HG02943 (cell line): ENCODE results near the gene EXOC2.
"Not testable (repeated sequence)": the region's sequence is repeated elsewhere in the genome, so short reads cannot be mapped to it uniquely, and the experiment has no call there.

ENCODE experiments used
- ATAC-seq: cut with Tn5 transposase; IDR thresholded peaks from one replicate; pipeline ENCODE4 v1.9.1; 2021; ENCODE audit warnings: mild to moderate bottlenecking, low read depth, moderate library complexity; ENCODE audit not compliant: unreplicated experiment

Gene EXOC2

DNA sequence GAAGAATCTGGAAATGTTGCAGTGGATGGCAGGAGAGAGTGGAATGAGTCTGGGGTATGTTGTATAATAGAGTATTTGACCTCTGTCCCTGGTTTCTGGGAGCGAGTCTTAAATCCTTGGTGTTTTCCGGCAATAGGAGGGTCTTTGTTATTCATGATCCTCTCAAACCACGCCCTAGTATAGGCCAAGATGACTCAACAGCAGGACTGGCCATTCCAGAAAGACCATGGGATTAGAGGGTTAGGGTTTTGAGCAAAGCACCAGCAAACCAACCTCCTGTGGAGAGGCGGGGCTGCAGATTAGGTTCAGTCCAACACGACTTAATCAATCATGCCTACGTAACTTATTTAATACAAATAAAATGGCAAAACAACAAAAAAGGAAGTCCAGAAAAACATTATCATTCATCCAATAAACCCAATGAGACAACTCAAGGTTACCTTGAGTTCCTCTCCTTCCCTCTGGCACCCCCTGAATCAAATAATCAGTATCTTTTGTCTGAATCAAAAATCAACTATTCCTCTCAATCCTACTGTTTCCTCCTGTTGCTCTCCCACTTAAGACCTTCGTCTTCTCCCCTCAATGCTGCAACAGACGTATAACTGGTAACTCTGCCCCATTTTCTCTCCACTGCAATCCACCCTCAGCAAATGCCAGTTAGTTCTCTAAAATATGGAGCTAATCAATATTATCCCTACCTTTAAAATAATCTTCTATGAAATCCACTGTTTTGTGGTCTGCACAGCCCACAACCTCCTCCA is 51.5 kb downstream of the EXOC2 start:
- ATAC-seq, result no peak

DNA sequence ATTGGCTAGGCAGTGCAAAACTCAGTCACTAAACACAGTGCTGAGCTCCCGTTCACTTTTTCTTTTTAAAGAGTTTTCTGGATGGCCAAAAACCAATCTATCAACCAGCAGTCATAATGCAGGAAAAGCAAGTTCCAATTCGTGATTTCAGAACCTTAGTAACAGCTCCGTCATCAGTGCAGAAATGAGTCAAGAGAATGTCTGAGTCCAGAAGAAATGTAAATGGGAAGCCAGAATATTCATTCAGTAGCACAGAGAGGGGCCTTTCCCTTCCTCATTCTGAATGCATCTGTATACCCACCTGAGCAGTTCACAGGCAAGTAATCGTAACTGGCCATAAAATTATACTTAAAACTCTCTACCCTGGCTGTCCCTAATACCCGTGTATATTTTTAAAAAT is 56.5 kb downstream of the EXOC2 start:
- ATAC-seq, result no peak

DNA sequence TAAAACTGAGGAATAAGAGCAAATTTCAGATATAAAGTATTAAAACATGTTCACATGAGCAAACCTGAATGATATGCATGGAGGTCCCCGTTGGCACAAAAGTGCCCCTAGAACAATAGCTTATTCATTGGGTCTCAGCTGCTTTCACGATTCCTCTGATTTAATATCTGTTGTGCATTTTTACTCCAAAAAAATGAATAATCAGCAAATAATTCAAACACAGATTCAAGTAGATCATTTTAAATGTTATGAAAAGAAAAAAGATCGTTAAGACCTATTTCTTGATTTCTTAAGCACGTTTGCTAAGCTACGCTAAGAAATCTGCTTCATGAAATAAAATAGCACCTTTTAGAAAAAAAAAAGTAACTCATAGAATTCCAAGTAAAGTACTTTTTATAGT is 57.7 kb downstream of the EXOC2 start:
- no peak for ATAC-seq

DNA sequence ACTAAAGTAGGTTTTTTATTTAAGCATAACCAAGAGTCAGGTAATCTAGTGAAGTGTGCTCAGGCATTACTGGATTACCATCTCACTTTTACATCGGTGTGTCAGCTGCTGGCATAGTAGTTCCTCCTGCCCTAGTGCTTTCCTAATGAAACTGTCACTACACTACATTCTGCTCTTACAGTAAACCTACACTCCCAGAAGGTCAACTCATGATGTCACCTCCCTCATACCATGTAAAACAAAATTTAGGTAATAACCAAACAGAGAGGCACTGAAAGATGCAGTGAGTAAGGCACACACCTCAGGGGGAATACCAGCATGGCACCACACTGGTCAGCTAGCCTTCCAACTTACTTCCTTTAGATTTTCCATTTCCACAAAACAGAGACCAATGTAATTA is 59.3 kb downstream of the EXOC2 start:
- no peak for ATAC-seq

DNA sequence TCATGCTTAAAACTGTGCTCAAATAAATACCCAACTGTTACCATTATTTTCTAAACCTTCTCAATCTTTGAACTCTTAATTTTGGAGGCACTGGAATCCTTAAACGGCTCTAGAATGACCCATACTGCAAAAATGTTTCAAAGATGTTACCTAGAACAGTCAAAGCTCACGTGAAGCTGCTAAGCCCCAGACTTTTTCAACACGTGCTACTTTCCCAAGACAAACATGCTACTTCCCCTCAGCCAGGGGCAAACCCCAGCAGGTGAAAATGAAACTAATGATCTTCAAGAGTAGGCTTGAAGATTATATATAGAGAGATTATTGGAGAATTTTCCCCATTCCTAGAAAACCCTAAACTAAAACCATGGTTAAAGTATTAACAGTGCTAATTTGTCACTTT is 64.2 kb downstream of the EXOC2 start:
- ATAC-seq, result no peak

DNA sequence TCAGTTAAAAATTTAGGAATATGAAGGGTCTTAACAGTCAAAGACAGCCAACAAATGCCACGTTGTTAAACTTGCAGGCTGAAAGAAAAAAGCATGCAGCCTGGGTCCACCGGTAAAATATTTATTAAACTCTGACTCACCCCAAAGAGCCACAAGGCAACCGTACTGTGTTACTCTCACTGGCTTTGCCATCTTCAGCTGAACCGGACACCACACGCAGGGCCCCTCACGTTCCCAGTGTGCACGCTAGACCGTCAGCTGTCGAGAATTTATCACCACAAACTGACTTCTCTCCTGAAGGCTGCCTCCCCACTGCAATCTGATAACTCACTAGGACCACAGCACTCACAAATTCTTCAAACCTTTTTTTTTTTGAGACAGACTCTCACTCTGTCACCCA is 66.7 kb downstream of the EXOC2 start:
- no peak for ATAC-seq

DNA sequence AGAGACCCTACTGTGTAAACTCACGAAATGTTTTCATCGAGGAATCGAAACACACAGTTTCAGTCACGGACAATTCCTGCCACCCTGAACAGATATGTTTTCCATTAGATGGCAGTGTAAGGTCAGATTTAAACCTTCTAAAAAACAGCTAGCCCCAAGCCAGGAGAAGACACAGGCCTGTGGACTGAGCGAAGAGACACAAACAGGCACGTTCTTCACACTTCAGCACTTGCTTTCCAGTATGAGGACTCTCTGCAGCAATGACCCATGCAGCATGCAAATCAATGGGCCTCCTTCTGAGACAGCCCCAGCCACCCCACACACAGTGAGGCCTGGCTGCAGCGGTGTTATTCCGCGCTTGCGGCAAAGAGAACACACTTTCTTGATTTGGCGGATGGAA is 68.0 kb downstream of the EXOC2 start:
- ATAC-seq, result no peak

DNA sequence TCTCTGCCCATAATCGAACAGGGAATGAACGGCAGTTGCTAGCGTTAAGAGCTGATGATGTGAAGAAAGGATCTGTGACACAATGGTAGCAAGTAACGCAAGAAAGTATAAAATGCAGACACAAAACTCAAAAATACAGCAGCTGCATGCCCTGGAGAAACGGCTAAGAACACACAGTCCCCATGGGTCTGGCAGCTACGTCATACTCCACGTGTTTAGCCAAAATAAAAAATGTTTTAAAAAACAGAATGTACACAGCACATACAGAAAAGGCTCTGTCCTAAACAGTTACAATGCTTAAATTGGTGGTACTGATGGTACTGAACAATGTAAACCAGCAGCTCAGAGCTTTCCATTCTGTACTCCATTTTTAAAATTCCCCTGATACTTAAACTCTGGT is 70.5 kb downstream of the EXOC2 start:
- ATAC-seq, result no peak

DNA sequence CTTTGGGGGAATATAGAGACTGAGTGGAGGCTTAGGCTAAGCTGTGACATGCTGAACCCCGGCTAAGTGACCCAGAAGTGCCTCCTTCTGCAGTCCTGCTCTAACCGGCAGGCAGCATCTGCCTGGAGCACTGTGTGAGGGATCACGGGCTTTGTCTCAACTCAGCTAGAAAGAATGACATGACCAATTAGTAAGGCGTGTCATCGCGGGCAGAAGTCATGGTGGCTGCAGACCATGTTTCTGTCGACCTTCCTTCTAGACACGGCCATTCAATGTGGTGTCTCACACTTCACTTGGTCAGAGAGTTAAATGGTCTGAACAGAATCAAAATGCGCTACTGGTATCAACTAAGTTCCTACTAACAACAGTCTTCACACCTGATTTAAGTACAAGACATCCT is 71.0 kb downstream of the EXOC2 start:
- no peak for ATAC-seq

DNA sequence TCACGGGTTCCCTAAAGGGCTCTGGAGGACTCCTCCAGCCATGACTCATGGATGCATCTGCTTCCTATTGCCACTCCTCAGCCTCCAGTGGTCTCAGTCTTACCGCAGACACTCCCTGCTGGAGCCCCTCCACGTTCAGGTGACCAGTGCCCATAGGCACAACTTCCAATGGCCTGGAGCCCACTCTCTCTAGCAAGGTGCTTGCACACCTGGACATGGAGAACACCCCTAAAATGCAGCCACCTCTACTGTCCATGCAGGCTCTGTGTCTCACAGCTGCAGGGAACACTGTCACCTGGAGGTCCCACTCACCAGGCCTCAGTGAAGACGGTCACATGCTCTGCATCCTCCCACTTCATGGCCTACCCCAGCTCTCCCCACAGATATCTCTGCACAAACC is 72.0 kb downstream of the EXOC2 start:
- no peak for ATAC-seq

DNA sequence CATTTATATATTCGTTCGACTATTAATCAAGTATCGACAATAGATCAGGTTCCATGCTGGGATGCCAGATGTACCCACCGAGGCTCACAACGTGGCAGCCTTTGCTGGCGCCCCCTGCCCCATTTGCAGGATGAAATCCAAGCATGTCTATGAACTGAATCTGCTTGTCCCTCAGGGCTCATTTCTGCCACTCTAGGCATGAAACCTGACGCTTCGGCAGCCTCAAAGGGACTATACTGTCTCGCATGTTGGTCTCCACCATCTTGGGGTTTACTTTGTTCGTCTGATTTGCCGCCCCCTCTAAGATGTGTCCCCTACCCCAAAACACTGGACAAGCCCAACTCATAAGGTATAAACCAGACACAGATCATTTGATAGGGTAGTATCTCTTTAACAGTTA is 72.8 kb downstream of the EXOC2 start:
- no peak for ATAC-seq

DNA sequence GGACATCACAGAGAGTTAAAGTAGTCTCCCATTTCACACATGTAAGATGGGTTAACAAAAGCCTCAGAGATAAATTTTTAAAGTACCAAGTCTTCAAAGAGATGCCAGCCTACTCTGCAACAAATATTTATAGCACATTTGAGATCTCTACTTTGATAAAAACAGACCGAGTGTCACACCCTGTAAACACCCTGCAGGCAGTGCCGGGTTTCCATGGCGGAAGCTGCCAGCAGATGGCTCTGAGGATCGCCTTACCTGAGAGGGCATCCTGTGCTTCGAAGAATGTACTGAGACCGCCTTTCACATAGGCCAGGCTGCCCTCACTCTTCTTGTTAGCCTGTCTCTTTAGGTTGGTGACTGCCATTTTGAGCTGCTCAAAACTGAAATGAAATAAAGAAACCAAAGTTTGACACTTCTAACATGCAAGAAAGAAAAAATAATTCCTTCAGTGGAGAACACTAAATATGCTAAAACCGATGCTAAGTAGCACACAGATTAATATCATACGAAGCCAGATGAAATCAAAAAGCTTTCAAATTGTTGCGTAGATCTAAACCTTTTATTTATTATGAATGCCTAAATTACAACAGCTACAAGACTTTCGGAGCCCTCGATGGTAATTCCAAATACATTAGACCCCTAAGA is 75.4 kb downstream of the EXOC2 start:
- no peak for ATAC-seq

DNA sequence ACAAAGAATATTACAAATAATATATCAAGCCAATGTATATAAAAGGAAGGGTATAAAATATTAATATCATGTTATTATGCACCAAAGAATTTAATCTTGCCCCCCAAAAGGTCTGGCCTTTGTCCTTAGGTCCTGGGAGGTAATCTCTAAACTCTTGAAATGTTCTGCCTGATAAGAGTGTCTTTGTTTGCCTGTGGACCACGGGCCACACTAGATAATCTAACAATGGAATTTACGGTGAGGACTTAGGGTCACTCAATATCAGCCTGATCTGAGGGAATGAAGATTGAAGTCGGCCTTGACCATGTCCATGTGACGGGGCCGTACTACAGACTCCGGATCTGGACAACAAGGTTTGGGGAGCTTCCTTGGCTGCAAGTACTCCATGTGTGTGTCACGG is 79.0 kb downstream of the EXOC2 start:
- no peak for ATAC-seq

DNA sequence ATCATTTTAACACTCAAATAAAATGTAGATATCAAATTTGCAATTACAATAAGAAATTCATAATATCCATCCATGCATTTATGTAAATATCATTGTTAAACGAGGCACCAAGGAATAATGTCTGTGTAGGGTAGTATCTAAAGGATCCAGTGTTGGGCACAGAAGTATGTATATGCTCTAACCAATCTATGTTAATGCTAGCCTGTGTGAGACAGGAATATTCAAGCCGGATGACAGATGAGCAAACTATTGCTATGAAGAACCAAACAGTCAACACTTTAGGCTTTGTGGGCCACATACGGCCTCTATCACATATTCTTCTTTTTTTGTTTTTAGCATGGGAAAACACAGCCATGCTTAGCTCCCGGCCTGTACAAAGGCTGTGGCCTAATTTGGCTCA is 81.0 kb downstream of the EXOC2 start:
- ATAC-seq, result no peak

DNA sequence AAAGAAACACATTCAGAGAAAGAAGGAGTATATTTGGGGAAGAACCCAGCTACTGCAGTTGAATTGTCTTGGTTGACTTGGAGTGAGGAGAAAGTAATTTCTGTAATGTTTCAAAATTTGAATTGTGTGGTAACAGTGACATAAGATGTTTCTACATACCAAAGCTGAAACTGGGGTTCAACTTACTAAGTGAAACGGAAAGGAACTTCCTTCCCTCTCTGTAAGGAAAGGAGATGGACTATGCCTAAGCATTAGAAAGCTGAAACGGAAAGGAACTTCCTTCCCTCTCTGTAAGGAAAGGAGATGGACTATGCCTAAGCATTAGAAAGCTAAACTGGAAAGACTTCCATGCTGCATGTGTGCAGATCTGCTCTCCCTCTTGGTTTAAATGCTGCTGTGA is 82.1 kb downstream of the EXOC2 start:
- no peak for ATAC-seq

DNA sequence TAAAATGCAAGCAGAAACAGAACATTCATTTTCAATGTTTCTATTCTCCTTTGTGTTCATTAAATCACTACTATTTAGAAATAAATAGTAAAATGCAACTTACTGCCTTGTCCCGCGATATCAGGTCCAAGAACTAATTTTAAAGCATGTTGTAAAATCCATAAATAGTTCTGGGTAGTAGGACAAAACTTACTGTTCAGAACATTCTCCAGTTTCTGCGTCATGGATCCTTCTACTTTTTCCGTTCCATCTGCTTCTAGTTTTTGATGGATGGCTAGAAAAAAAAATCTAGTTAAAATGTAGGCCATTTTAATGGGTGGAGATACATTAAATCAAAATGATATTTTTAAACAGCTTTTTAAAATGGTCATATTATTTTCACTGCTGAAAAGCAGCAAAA is 83.0 kb downstream of the EXOC2 start:
- ATAC-seq, result no peak

DNA sequence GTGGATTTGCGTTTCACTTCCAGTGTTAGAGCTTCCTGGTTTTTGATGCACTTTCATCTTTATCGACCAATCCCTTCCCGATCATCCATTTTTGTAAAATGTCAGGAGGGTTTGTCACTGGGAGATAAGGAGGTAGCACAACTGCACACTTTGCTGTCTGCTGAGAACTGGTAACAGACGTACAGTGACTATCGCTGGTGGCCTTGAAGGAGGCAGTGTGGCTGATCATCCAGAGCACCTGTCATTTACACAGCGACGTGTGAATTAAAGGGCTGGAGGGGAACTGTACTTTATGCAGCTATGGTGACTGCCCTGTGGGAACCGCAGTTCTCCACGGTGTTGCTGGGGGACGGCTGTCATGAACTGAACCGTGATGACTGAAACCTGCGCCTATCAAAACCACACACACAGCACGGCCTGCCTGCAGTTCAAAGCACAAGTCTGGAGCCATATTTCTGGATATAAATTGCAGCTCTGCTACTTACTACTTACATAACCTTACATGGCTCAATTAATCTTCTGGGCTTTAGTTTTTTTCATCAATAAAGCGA is 86.0 kb downstream of the EXOC2 start:
- ATAC-seq, result no peak

DNA sequence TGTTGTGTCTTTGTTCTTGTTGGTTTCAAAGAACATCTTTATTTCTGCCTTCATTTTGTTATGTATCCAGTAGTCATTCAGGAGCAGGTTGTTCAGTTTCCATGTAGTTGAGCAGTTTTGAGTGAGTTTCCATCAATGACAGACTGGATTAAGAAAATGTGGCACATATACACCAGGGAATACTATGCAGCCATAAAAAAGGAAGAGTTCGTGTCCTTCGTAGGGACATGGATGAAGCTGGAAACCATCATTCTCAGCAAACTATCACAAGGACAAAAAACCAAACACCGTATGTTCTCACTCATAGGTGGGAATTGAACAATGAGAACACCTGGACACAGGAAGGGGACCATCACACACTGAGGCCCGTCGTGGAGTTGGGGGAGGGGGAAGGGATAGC is 87.0 kb downstream of the EXOC2 start:
- ATAC-seq, result not testable (repeated sequence)

DNA sequence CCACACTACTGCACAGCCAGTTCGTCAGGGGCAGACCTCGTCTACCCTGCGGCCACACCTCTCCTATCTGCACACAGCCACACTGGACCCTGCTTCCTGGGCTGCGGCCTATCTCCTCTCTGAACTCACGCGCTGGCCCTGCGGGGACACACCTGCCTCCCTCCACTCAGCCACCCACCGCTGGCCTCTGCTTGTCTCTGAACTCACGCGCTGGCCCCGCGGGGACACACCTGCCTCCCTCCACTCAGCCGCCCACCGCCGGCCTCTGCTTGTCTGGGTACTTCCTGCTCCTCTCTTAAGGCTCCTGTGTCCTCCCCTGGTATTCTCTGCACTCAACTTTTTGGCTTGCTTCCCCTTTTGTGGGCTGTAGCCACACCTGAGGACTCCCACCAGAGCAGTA is 88.4 kb downstream of the EXOC2 start:
- no peak for ATAC-seq

DNA sequence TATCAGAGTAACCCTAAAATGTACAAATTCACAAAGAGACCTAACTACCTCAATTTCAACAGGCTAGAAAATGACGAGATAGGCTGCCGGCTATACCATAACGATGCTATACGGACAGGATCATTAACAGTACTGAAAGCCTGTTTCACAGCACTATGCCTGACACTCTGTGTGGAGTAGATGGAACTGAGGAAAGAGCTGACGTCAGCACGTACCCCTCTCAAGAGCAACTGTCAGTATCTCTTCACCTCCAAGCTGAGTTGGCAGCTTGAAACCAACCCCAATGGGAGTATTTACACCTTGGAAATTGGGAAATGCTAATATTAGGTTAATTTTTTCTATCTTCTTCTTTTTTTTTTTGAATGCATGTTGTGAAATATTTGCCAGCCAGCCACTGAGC is 89.7 kb downstream of the EXOC2 start:
- ATAC-seq, result no peak

DNA sequence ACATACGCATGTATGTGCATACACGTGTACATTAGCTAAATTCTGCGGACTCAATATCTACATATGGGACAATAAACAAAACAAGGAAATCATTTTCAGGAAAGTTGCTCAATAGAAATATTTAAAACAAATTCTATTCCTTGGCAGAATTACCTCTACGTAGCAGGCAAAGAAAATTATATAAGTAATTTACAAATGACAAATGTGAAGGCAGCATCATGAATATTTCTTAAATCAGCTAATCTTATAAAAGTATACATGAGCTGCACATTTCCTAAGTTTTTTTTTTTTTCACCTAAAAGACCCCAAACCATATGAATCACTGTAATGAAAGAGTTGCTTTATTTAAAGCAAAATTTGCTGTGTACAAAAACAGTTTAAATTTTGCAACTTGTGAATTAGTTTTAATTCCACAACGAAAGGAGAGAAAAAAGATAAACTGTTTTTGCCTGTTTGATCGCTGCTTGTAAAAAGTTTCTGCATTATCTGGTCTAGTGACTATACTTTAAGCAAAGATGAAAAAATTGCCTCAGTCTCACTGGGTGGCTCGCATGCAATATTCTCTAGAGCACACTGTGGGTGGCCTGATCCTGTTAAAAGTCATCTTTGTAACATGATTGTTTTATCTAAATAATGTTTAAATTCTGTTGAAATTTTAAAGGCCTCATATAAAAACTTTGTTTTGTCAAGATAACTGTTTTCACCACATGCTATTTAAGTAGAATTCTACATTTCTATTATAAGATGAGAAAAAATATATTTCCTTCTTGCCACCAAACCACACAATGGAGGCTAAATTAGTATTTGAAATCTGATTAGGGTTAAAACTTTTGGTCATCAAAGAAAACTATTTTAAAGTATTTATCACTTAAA is 93.1 kb downstream of the EXOC2 start:
- no peak for ATAC-seq
